Suprapubic skin (tissue), 4 donors: Measurements from ENCODE around the gene RASD2. TPM values are rescaled to one million over a fixed set of nuclear protein-coding genes. Genes with fewer than 3 reads are reported as not detected.

Experiments used
- DNase-seq, 2 donors: peaks; one replicate each; pipeline ENCODE4 v3.0.0-alpha.2; 2019; ENCODE audit warnings: low spot score in 2 of 2
- H3K27ac ChIP-seq: fragments of 200-600 bp; sonication (generic); one replicate; pipeline ENCODE4 v1.5.1; 2019
- H3K27me3 ChIP-seq: fragments of 200-600 bp; sonication (generic); one replicate; pipeline ENCODE4 v1.5.1; 2019
- H3K36me3 ChIP-seq: fragments of 200-600 bp; sonication (generic); one replicate; pipeline ENCODE4 v1.5.1; 2019
- H3K4me1 ChIP-seq: fragments of 200-600 bp; sonication (generic); one replicate; pipeline ENCODE4 v1.5.1; 2019
- H3K4me3 ChIP-seq: fragments of 200-600 bp; sonication (generic); one replicate; pipeline ENCODE4 v1.5.1; 2019; ENCODE audit warnings: mild to moderate bottlenecking
- H3K9me3 ChIP-seq: fragments of 200-600 bp; sonication (generic); one replicate; pipeline ENCODE4 v1.5.1; 2019
- CTCF ChIP-seq, 2 donors: fragments of 200-600 bp in 1 of 2; fragments of 450-650 bp in 1 of 2; sonication (generic) in 1 of 2; IDR thresholded peaks; one replicate each; pipeline ENCODE4 v1.5.1; 2016 to 2019; ENCODE audit warnings: antibody characterized with exemption in 2 of 2, mild to moderate bottlenecking in 1 of 2, moderate library complexity in 1 of 2
- EP300 ChIP-seq: sonication (generic); formaldehyde crosslinking; IDR thresholded peaks from one replicate; pipeline ENCODE4 v1.6.1; 2017; ENCODE audit warnings: antibody characterized with exemption
- POLR2A ChIP-seq, 2 donors: fragments of 450-650 bp; IDR thresholded peaks; one replicate each; pipeline ENCODE4 v1.6.1; 2017; ENCODE audit warnings: antibody characterized with exemption in 2 of 2, mild to moderate bottlenecking in 2 of 2, moderate library complexity in 2 of 2
- POLR2AphosphoS5 ChIP-seq, 3 donors: sonication (generic); formaldehyde crosslinking; IDR thresholded peaks; one replicate each; pipeline ENCODE4 v1.6.1; 2017; ENCODE audit warnings: antibody characterized with exemption in 3 of 3
- WGBS: methylation state at CpG from one replicate; pipeline ENCODE4 v1.1.5; 2018; 5-methylcytosine and 5-hydroxymethylcytosine counted together
- total RNA-seq, 4 donors: library from RNA; depleted of rRNA; stranded (reverse); fragments of >200 nt; gene quantifications; one replicate each; pipeline ENCODE4 v1.1.0, GENCODE V29; 2016

The RASD2 gene
- total RNA-seq, 4 donors from 2014 or later: 0.89 to 1.7 (median 1.2) TPM

DNA sequence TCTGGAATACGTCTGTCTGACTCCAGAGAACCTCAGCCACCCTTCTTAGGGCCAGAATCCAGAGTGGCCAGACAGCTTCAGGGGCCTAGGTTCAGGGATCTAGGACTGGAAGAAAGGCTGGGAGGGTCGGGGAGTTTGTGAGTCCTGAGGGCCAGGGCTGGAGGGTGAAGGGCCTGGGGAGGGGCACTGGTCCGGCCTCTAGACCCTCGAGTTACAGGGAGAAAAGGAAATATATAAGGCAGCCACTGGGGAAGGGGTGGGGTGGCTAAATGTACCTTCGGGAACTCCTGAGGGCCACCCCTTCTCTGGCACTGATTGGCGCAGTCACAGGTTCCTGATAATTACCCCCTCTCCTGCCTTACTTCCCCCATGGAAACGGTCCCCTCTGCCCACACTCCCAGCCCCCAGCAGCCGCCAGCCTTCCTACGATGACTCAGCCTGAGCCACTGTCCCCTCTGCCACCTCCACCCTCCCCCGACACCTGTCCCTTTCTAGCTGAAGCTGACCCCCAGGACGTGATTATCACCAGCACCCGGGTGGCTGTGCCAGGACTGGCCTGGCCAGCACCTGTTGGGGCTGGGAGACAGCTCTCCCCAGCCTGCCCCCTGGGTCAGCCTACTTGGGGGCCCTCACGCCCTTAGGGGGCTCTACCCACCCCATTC lies 50.1 kb downstream of the RASD2 start:
- Histone ChIP-seq H3K4me3 (no peak overlapping the region), H3K9me3 (no peaks in the 10 kb centered on the region), H3K36me3 (no peaks in the 10 kb centered on the region), H3K27me3 (no peaks in the 10 kb centered on the region), H3K27ac (no peak overlapping the region), H3K4me1 (peaks cover 9% of the 10 kb centered on the region)
- WGBS: 74% methylated on average over 13 of the region's 13 CpGs
- TF ChIP-seq POLR2A (IDR thresholded peaks at IDR 0.05) (no peak), EP300 (no peak), POLR2AphosphoS5 (IDR thresholded peaks at IDR 0.05) (no peak), CTCF (IDR thresholded peaks at IDR 0.05) (no peak)
- no peak for DNase-seq

- no peak for DNase-seq
- no peaks in the 10 kb centered on the region for H3K9me3 ChIP-seq
- no peak overlapping the region for H3K4me3 ChIP-seq
- TF ChIP-seq POLR2AphosphoS5 (IDR thresholded peaks at IDR 0.05) (no peak), EP300 (no peak), POLR2A (IDR thresholded peaks at IDR 0.05) (no peak), CTCF (IDR thresholded peaks at IDR 0.05) (no peak)
- no peak overlapping the region for H3K27ac ChIP-seq
- H3K36me3 ChIP-seq: no peaks in the 10 kb centered on the region
- peaks cover 9% of the 10 kb centered on the region for H3K4me1 ChIP-seq
- no peaks in the 10 kb centered on the region for H3K27me3 ChIP-seq
- 88% methylated on average over 12 of the region's 14 CpGs for WGBS
These were observed 51.2 kb downstream of the RASD2 start for GRCh38 chr22:35591714-35592417.

GRCh38 chr22:35592418-35592967 lies 51.9 kb downstream of the RASD2 start:
- TF ChIP-seq POLR2AphosphoS5 (IDR thresholded peaks at IDR 0.05) (no peak), CTCF (IDR thresholded peaks at IDR 0.05) (no peak), POLR2A (IDR thresholded peaks at IDR 0.05) (no peak), EP300 (no peak)
- peaks cover 9% of the 10 kb centered on the region for H3K4me1 ChIP-seq
- H3K4me3 ChIP-seq: no peak overlapping the region
- no peaks in the 10 kb centered on the region for H3K27me3 ChIP-seq
- 100% methylated on average over 1 of the region's 4 CpGs for WGBS
- H3K36me3 ChIP-seq: no peaks in the 10 kb centered on the region
- no peak overlapping the region for H3K27ac ChIP-seq
- no peak for DNase-seq
- H3K9me3 ChIP-seq: no peaks in the 10 kb centered on the region

DNA sequence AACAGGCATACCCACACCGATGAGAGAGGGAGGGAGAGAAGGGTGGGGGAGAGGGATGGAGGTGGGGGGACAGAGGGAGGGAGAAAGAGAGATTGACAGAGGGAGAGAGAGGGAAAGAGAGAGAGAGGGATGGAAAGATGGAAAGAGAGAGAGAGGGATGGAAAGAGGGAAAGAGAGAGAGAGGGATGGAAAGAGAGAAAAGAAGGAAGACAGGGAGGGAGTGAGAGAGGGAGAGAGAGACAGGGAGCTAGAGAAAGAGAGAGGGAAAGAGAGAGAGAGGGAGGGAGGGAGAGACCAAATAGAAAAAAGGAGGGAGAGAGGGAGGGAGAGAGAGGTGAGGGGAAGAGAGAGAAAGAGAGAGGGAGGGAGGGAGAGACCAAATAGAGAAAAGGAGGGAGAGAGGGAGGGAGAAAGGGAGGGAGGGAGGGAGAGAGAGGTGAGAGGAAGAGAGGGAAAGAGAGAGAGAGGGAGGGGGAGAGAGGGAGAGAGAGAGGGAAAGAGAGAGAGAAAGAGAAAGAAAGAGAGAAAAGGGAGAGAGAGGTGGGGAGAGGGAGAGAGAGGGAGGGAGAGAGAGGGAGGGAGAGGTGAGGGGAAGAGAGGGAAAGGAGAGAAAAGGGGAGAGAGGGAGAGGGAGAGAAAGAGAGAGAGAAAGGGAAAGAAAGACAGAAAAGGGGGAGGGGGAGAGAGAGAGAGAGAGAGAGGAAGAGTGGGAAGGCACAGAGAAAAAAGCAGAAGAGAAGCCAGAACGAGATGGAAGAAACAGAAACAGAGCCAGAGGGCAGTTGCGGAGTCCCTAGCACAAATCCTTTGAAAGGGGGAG lies 52.6 kb downstream of the RASD2 start:
- no peaks in the 10 kb centered on the region for H3K36me3 ChIP-seq
- no peak for DNase-seq
- no peaks in the 10 kb centered on the region for H3K27me3 ChIP-seq
- no peak overlapping the region for H3K27ac ChIP-seq
- no peak for TF ChIP-seq EP300
- TF ChIP-seq POLR2AphosphoS5 (IDR thresholded peaks at IDR 0.05): no peak
- no peak for TF ChIP-seq POLR2A (IDR thresholded peaks at IDR 0.05)
- TF ChIP-seq CTCF (IDR thresholded peaks at IDR 0.05): no peak
- WGBS: 59% methylated on average over 3 of the region's 3 CpGs
- peaks cover 9% of the 10 kb centered on the region for H3K4me1 ChIP-seq
- no peaks in the 10 kb centered on the region for H3K9me3 ChIP-seq
- H3K4me3 ChIP-seq: no peak overlapping the region
